ENCODE data around the gene DPM1. TPM values are rescaled to one million over a fixed set of nuclear protein-coding genes. Genes with fewer than 3 reads are reported as not detected.

The DPM1 gene
- total and polyA plus RNA-seq, 5 experiments from 2014 or later = 45.4 to 79.8 (median 65.0) TPM

GRCh38 chr20:50909413-50909812 lies 48.9 kb downstream of the DPM1 start:
- Mint-ChIP-seq H3K4me3 (peak overlapping the region in 3 of 10 donors; percentile 5 to 39 (median 26)), H3K27ac (peak overlapping the region in 8 of 10 donors; percentile 16 to 75 (median 44)), H3K27me3 (no peaks in the 10 kb centered on the region), H3K4me1 (peaks cover 35 to 85% (median 77%) of the 10 kb centered on the region in 4 donors), H3K9me3 (no peaks in the 10 kb centered on the region), H3K36me3 (peaks cover 0 to 41% (median 3%) of the 10 kb centered on the region in 3 donors)
- no peak for DNase-seq
- POLR2A ChIA-PET = interaction anchor here (0.8 kb wide), 1 partner anchor 9 kb away, joined by 4 read pairs; no protein-coding TSS in a partner anchor
- ATAC-seq = no peak

- Mint-ChIP-seq H3K27me3 (no peaks in the 10 kb centered on the region), H3K9me3 (no peaks in the 10 kb centered on the region), H3K4me1 (peaks cover 20 to 65% (median 57%) of the 10 kb centered on the region in 4 donors), H3K27ac (peak overlapping the region in 9 of 10 donors; percentile 12 to 83 (median 70)), H3K36me3 (peaks cover 0 to 60% (median 6%) of the 10 kb centered on the region in 3 donors), H3K4me3 (no peak overlapping the region)
- POLR2A ChIA-PET = interaction anchor here (1.7 kb wide), 1 partner anchor 25 kb away, joined by 5 read pairs; no protein-coding TSS in a partner anchor
- ATAC-seq = no peak
- DNase-seq = no peak
Measured at GRCh38 chr20:50904067-50904570, 54.2 kb downstream of the DPM1 start.

- Mint-ChIP-seq H3K4me1 (peaks cover 20 to 59% (median 54%) of the 10 kb centered on the region in 4 donors), H3K4me3 (no peak overlapping the region), H3K36me3 (peaks cover 0 to 64% (median 6%) of the 10 kb centered on the region in 3 donors), H3K9me3 (no peaks in the 10 kb centered on the region), H3K27me3 (no peaks in the 10 kb centered on the region), H3K27ac (peak overlapping the region; percentile 21 to 77 (median 62))
- no peak for DNase-seq
- ATAC-seq = no peak
- POLR2A ChIA-PET = interaction anchor here (1.0 to 1.7 kb wide), 4 partner anchors 13 to 109 kb away, joined by 3 to 6 read pairs (median 4); no protein-coding TSS in a partner anchor
Measured at GRCh38 chr20:50903353-50904051, 54.8 kb downstream of the DPM1 start.

DNA sequence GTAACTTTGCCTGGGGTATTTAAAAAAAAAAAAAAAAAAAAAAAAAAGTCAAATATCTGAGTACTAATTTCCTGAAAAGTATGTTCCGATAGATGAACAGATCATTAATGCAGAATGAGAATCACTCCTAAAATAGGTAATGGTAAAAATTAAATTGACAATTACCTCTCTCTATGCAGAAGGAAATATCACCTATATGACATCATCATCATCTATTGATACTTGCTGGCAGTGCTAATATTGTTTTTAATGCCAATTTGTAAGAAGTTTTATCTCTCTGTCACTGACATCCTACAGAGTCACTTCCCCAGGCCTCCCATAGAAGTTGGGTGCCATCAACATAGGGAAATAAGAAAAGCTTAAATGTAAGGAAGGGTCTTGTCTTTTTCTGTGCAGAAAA lies 57.0 kb downstream of the DPM1 start:
- Mint-ChIP-seq H3K4me1 (peaks cover 20 to 49% (median 43%) of the 10 kb centered on the region in 4 donors), H3K27ac (peak overlapping the region in 9 of 10 donors; percentile 2 to 75 (median 66)), H3K36me3 (peaks cover 0 to 80% (median 9%) of the 10 kb centered on the region in 3 donors), H3K27me3 (no peaks in the 10 kb centered on the region), H3K4me3 (peak overlapping the region in 1 of 10 donors; percentile 15), H3K9me3 (no peaks in the 10 kb centered on the region)
- POLR2A ChIA-PET = no interaction called here
- DNase-seq (no peak), ATAC-seq (no peak)

DNA sequence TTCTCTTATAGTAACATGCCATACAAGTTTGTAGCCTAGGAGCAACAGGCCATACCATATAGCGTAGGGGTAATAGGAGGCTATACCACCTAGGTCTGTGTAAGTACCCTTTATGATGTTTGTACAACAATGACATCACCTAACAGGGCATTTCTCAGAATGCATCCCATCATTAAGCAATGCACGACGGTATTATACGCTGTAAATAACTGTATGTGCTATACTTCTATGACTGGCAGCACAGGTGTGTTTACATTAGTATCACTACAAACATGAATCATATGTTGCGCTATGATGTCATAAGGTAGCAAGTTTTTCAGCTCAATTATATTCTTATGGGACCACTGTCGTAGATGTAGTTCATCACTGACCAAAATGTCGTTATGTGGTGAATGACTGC lies 58.1 kb downstream of the DPM1 start:
- POLR2A ChIA-PET = no interaction called here
- peaks cover 18 to 42% (median 34%) of the 10 kb centered on the region in 4 donors for H3K4me1 Mint-ChIP-seq
- H3K27ac Mint-ChIP-seq = peak overlapping the region in 1 of 10 donors; percentile 29
- ATAC-seq (no peak), DNase-seq (no peak)
- peaks cover 0 to 83% (median 9%) of the 10 kb centered on the region in 3 donors for H3K36me3 Mint-ChIP-seq
- H3K4me3 Mint-ChIP-seq = no peak overlapping the region
- no peaks in the 10 kb centered on the region for H3K27me3 Mint-ChIP-seq
- H3K9me3 Mint-ChIP-seq = no peaks in the 10 kb centered on the region

DNA sequence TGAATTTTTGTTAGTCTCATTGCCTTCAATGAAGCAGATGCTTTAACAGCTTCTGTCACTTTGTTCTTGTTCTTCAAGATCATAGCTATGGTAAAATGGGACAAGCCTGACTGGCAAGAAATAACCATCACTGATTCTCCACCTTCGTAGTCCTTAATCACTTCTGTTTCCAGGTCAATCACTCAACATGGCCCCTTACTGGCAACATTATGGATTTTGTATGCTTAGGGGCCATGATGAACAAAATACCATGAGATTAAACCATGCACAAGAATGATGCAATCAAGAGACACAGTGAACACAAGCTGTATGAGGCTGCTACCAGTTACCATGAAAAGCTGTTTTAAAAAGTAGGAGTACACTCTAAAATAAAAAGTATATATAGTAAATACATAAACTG lies 59.9 kb downstream of the DPM1 start:
- peaks cover 1 to 86% (median 13%) of the 10 kb centered on the region in 3 donors for H3K36me3 Mint-ChIP-seq
- no peaks in the 10 kb centered on the region for H3K9me3 Mint-ChIP-seq
- no peak for DNase-seq
- H3K27ac Mint-ChIP-seq = peak overlapping the region in 5 of 10 donors; percentile 1 to 50 (median 39)
- POLR2A ChIA-PET = no interaction called here
- no peaks in the 10 kb centered on the region for H3K27me3 Mint-ChIP-seq
- ATAC-seq = no peak
- peaks cover 15 to 29% (median 18%) of the 10 kb centered on the region in 4 donors for H3K4me1 Mint-ChIP-seq
- H3K4me3 Mint-ChIP-seq = no peak overlapping the region

- Mint-ChIP-seq H3K27ac (peak overlapping the region in 4 of 10 donors; percentile 15 to 33 (median 24)), H3K4me3 (no peak overlapping the region), H3K4me1 (peaks cover 0 to 21% (median 12%) of the 10 kb centered on the region in 4 donors), H3K27me3 (no peaks in the 10 kb centered on the region), H3K9me3 (no peaks in the 10 kb centered on the region), H3K36me3 (peaks cover 5 to 87% (median 29%) of the 10 kb centered on the region in 3 donors)
- POLR2A ChIA-PET = interaction anchor here (1.1 to 1.2 kb wide), 2 partner anchors 11 to 36 kb away, joined by 3 read pairs; partner anchors contain the start of gene ADNP
- DNase-seq = no peak
- ATAC-seq = no peak
Measured at GRCh38 chr20:50895111-50895830, 63.1 kb downstream of the DPM1 start.

DNA sequence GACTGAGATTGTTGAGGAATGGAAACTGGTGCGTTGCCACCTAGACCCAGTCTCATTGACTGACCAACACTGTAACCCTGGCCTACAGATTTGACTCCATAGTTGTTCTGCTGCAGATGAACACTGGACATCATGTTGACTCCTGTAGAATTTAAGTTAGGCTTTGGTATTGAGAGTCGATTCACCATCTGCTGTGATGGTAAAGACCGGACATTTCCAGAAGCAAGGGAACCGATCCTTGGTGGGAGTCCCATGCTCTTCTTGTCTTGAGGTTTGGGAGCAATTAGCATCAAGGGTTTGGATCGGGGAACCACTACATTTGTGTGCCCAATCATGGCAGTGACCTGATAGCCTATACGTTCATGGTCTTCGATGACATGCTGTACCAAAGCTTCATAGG lies 64.7 kb downstream of the DPM1 start:
- POLR2A ChIA-PET = no interaction called here
- ATAC-seq = no peak
- H3K9me3 Mint-ChIP-seq = no peaks in the 10 kb centered on the region
- peaks cover 5 to 90% (median 31%) of the 10 kb centered on the region in 3 donors for H3K36me3 Mint-ChIP-seq
- no peaks in the 10 kb centered on the region for H3K27me3 Mint-ChIP-seq
- DNase-seq = no peak
- H3K27ac Mint-ChIP-seq = peak overlapping the region in 3 of 10 donors; percentile 25 to 79 (median 57)
- H3K4me3 Mint-ChIP-seq = no peak overlapping the region
- peaks cover 0 to 21% (median 12%) of the 10 kb centered on the region in 4 donors for H3K4me1 Mint-ChIP-seq

DNA sequence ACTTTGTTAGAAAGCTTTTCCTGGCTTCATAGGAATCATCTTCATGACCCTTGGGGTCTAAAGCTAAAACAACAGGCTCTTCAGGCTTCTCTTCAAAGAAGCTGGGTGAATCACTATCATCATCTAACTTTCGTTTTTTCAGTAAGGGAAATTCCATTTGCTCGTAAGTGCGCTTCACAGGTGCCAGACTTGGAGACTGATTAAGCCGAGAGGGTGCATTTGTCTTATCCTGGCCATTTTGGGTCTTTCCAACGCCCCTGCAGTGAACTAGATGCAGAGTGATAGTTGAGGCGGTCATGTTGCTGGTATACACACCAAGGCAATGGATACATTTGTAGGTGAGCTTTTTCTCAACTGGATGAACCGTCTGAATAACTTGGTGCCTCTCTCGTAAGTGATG lies 65.9 kb downstream of the DPM1 start:
- H3K36me3 Mint-ChIP-seq = peaks cover 5 to 88% (median 31%) of the 10 kb centered on the region in 3 donors

DNA sequence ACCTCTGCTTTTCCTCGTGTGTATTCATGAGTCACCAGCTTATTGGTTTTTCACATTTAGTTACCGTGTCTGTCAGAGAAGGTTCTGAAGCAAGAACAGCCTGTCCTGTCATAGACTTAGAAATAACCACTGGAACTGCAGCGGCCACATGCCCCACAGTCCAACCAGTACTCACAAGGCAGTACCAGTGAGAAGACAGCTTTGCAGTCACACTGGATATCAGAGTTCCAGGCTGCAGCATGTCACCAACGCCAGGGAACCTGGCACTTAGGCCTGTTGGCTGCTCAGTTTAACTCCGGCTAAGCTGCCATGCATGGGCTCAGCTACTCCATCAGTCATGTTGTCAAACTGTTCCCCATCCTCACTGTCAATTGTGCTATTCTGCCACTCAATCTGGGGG lies 67.2 kb downstream of the DPM1 start:
- Mint-ChIP-seq H3K36me3 (peaks cover 5 to 78% (median 30%) of the 10 kb centered on the region in 3 donors), H3K9me3 (no peaks in the 10 kb centered on the region), H3K27ac (peak overlapping the region in 6 of 10 donors; percentile 27 to 85 (median 78))

More for the DNA sequence above, 65.9 kb downstream of the DPM1 start:
- no peaks in the 10 kb centered on the region for H3K9me3 Mint-ChIP-seq
- H3K27ac Mint-ChIP-seq = peak overlapping the region in 7 of 10 donors; percentile 0 to 84 (median 63)
- H3K4me1 Mint-ChIP-seq = peaks cover 0 to 15% (median 10%) of the 10 kb centered on the region in 4 donors
- POLR2A ChIA-PET = interaction anchor here (0.7 to 1.0 kb wide), 3 partner anchors 9 to 97 kb away, joined by 3 to 4 read pairs (median 3); partner anchors contain the start of gene ADNP
- no peak overlapping the region for H3K4me3 Mint-ChIP-seq
- H3K27me3 Mint-ChIP-seq = no peaks in the 10 kb centered on the region
- DNase-seq (no peak), ATAC-seq (no peak)

GRCh38 chr20:50887576-50887975 lies 70.8 kb downstream of the DPM1 start:
- DNase-seq (no peak), ATAC-seq (no peak)
- Mint-ChIP-seq H3K27ac (peak overlapping the region in 2 of 10 donors; percentile 19 to 83), H3K4me1 (peaks cover 0 to 12% (median 6%) of the 10 kb centered on the region in 4 donors), H3K9me3 (peaks cover 0 to 4% (median 0%) of the 10 kb centered on the region in 9 donors), H3K27me3 (no peaks in the 10 kb centered on the region), H3K36me3 (peaks cover 0 to 58% (median 20%) of the 10 kb centered on the region in 3 donors), H3K4me3 (no peak overlapping the region)
- POLR2A ChIA-PET = no interaction called here

More for the DNA sequence above, 67.2 kb downstream of the DPM1 start:
- no peaks in the 10 kb centered on the region for H3K27me3 Mint-ChIP-seq
- POLR2A ChIA-PET = interaction anchor here (1.7 kb wide), 1 partner anchor 40 kb away, joined by 4 read pairs; the partner anchor contains the start of gene ADNP
- ATAC-seq (no peak), DNase-seq (no peak)
- H3K4me3 Mint-ChIP-seq = no peak overlapping the region
- H3K4me1 Mint-ChIP-seq = peaks cover 0 to 10% (median 7%) of the 10 kb centered on the region in 4 donors

DNA sequence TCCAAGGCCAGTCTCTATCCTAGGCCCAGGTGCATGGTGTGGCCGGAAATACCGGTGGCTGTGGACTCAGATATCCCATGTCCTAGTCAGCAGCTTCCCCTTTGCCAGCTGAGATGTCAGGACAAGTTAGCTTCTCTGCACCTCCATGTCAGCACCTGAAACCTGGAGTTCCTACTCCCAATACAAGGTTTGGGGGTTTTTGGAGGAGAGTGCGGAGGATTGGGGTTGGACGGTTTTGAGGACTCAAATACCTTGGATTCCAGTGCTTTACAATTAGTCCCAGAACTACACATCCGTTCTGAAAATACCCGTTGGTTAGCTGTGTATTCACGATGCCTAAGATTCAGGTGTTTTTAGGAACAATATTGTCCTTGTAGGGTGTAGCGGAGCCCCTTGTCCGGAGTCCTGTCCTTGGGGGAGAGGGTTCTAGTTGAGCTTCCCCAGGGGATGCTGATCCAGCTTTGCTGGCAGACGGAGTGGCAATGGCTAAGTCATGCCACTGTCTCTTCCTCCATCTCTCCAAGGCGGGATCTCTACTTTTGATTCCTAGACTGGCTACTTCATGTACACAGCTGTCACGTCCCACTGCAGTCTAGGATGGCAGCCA lies 72.0 kb downstream of the DPM1 start:
- Mint-ChIP-seq H3K9me3 (peaks cover 0 to 4% (median 0%) of the 10 kb centered on the region in 9 donors), H3K36me3 (peaks cover 0 to 54% (median 14%) of the 10 kb centered on the region in 3 donors), H3K27me3 (no peaks in the 10 kb centered on the region), H3K4me1 (peaks cover 0 to 9% (median under 1%) of the 10 kb centered on the region in 4 donors), H3K4me3 (no peak overlapping the region), H3K27ac (peak overlapping the region in 2 of 10 donors; percentile 29 to 38)
- DNase-seq (no peak), ATAC-seq (no peak)
- POLR2A ChIA-PET = interaction anchor here (1.3 kb wide), 1 partner anchor 45 kb away, joined by 3 read pairs; the partner anchor contains the start of gene ADNP
